ENCODE measurements around the gene MRPL22.

MRPL22 gene

DNA sequence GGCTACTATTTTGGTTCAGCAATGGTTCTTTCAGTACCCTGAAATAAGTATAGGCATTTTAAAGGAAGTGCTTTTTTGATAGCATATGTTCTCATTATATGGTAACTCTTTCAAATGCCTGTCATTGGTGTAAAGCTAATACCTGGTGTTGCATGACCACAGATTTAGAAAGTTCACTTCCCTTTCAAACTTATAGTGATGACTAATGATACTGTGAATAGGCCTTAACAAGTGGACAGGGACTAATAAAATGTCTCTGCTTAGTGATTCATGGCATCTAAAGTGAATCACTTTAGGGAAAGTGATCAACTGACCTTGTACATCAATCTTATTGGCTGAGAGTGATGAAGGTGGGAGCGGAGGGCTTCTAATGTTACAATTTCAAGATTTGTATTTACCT, 21.6 kb downstream of the MRPL22 start:
- no peak for DNase-seq (ENCODE audit: low read depth)
- TF ChIP-seq, protein P1, sequence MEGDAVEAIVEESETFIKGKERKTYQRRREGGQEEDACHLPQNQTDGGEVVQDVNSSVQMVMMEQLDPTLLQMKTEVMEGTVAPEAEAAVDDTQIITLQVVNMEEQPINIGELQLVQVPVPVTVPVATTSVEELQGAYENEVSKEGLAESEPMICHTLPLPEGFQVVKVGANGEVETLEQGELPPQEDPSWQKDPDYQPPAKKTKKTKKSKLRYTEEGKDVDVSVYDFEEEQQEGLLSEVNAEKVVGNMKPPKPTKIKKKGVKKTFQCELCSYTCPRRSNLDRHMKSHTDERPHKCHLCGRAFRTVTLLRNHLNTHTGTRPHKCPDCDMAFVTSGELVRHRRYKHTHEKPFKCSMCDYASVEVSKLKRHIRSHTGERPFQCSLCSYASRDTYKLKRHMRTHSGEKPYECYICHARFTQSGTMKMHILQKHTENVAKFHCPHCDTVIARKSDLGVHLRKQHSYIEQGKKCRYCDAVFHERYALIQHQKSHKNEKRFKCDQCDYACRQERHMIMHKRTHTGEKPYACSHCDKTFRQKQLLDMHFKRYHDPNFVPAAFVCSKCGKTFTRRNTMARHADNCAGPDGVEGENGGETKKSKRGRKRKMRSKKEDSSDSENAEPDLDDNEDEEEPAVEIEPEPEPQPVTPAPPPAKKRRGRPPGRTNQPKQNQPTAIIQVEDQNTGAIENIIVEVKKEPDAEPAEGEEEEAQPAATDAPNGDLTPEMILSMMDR (IDR thresholded peaks at IDR 0.05; ENCODE audit: control insufficient read depth, extremely low read depth, insufficient read depth): no peak
- H3K4me3 ChIP-seq (ENCODE audit: low read depth, low read length): no peak overlapping the region

DNA sequence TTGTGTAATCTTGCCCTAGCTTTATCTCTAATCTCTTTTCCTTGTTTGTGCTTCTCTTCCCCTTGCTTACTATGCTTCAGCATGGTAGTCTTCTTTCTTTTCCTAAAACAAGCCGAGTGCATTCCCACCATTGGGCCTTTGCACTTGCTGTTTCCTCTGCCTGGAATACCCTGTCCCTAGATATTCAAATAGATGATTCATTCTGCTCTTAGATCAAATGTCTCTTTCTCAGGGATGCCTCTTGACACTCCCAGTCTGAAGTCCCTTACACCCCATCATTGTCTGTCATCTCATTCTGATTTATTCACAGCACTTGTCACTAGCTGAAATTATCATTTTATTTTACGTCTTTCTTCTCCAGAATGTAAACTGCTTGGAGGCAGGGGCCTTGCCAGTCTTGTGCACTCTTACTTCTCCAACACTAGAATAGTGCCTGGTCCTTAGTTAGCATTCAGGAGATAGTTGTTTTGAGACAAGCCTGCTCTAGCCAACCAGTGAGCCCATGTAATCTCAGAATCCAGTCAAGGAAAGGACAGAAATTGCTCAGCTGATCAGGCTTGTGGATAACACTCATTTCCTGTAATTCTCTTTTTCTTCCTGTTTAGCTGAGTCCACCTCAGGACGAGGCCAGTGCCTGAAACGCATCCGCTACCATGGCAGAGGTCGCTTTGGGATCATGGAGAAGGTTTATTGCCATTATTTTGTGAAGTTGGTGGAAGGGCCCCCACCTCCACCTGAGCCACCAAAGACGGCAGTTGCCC, 25.4 kb downstream of the MRPL22 start:
- no peak for DNase-seq (ENCODE audit: low read depth)
- TF ChIP-seq, protein P1 (IDR thresholded peaks at IDR 0.05; ENCODE audit: control insufficient read depth, extremely low read depth, insufficient read depth): no peak
- H3K4me3 ChIP-seq (ENCODE audit: low read depth, low read length): no peak overlapping the region

DNA sequence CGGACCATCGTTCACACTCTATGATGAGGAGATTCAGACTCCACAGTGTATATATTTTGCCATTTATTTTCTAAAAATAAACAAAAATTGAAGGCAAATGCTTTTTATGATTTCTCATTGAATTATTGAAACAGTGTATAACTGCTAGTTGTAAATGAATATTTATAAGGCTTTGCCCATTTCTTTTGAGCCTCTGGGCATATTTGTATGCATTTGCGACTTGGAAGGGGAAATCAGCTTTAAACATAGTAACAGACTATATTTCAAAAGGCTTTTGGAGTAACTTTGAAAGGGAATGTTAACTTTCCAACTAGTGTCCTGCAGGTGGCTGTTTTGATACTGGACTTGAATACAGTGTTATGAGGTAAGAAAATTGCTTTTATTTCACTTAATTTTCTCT, 26.0 kb downstream of the MRPL22 start:
- no peak for DNase-seq (ENCODE audit: low read depth)
- TF ChIP-seq, protein P1 (IDR thresholded peaks at IDR 0.05; ENCODE audit: control insufficient read depth, extremely low read depth, insufficient read depth): no peak
- no peak overlapping the region for H3K4me3 ChIP-seq (ENCODE audit: low read depth, low read length)

DNA sequence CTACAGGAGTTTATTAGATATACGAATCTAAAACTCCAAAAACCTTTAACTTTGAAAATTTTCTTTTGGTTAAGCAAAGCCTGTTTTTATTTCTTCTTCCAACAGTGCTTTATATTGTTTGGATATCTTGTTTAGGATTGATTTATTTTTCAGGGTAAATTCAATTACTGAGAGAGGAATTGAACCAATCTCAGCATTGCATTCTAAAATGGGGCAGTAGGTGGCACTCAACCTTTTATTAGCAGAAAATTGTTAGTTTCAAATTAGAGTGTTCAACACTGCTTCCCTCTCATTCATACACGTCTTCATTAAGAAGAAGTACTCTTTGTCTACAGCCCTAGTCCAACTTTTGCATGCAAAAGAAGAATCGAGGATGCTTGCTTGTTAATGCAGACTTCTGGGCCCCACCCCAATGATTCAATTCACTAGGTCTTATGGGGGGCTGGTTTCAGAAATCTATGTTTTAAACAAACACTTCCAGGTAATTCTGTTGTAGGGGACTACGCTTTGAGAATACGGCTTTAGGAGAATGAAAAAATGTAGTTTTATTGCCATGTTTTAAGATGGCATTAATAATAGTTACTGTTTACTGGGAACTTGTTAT, 26.6 kb downstream of the MRPL22 start:
- H3K4me3 ChIP-seq (ENCODE audit: low read depth, low read length): no peak overlapping the region
- TF ChIP-seq, protein P1 (IDR thresholded peaks at IDR 0.05; ENCODE audit: control insufficient read depth, extremely low read depth, insufficient read depth): peak; percentile 71
- no peak for DNase-seq (ENCODE audit: low read depth)

DNA sequence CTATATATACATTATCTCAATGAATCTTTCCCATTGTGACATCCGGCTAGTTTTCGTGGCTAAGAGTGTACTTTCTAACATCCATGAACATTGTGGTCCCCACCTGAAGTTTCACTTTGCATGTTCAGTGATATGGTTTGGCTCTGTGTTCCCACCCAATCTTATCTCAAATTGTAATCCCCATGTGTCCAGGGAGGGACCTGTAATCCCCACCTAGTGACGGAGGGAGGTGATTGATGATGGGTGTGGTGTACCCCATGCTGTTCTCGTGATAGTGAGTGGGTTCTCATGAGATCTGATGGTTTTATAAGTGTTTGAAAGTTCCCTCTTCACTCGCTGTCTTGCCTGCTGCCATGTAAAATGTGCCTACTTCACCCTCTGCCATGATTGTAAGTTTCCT, 28.1 kb downstream of the MRPL22 start:
- H3K4me3 ChIP-seq (ENCODE audit: low read depth, low read length): no peak overlapping the region
- no peak for DNase-seq (ENCODE audit: low read depth)
- TF ChIP-seq, protein P1 (IDR thresholded peaks at IDR 0.05; ENCODE audit: control insufficient read depth, extremely low read depth, insufficient read depth): no peak

DNA sequence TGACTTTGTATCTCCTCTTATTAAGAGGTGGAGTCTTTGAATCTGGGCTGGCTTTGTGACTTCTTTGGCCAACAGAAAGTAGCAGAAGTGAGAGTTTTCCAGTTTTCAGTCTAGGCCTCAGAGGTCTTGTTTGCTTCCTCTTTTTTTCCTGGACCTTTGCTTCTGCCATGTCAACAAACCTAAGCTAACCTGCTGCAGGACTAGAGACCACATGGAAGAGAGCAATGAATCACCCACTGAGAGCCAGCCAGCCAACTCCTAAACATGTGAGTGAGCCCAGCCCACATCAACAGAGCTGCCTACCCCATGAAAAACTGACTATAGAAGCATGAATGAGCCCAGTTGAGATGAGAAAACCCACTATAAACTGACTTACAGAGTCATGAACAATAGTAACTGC, 29.9 kb downstream of the MRPL22 start:
- TF ChIP-seq, protein P1 (IDR thresholded peaks at IDR 0.05; ENCODE audit: control insufficient read depth, extremely low read depth, insufficient read depth): no peak
- no peak overlapping the region for H3K4me3 ChIP-seq (ENCODE audit: low read depth, low read length)
- no peak for DNase-seq (ENCODE audit: low read depth)

Measured in LNCaP clone FGC (cell line).